Lung microvascular endothelial cell (primary cell): Measurements from ENCODE around the gene TEAD1. TPM values are rescaled to one million over a fixed set of nuclear protein-coding genes. Genes with fewer than 3 reads are reported as not detected.
"Not testable (repeated sequence)": the region's sequence is repeated elsewhere in the genome, so short reads cannot be mapped to it uniquely, and the experiment has no call there.

ENCODE experiments used
- DNase-seq, 2 donors: peaks; one replicate each; pipeline versions ENCODE4 v3.0.0 to v3.0.0-alpha.2; 2010; ENCODE audit warnings: low read depth in 2 of 2
- total RNA-seq: library from RNA; depleted of rRNA; stranded (reverse); fragments of >200 nt; gene quantifications from 2 replicates; pipeline ENCODE4 v1.2.1, GENCODE V29; 2014

The TEAD1 gene
- total RNA-seq, 1 donor from 2014 or later, result 22.8 TPM

- DNase-seq, result no peak
Measured at GRCh38 chr11:12860827-12861226, 186.6 kb downstream of the TEAD1 start.

GRCh38 chr11:12862696-12863469 lies 188.7 kb downstream of the TEAD1 start:
- DNase-seq, result peak; percentile 53 to 88

GRCh38 chr11:12863605-12864121 lies 189.4 kb downstream of the TEAD1 start:
- DNase-seq, result peak in 1 of 2 donors; percentile 70

- DNase-seq, result peak; percentile 97 to 99
Measured at GRCh38 chr11:12864316-12865156, 190.3 kb downstream of the TEAD1 start.

- no peak for DNase-seq
Measured at GRCh38 chr11:12865863-12866595, 191.8 kb downstream of the TEAD1 start.

- no peak for DNase-seq
Measured at GRCh38 chr11:12867531-12867930, 193.3 kb downstream of the TEAD1 start.

- DNase-seq, result peak; percentile 30 to 49
Measured at GRCh38 chr11:12868315-12869073, 194.3 kb downstream of the TEAD1 start.

- no peak for DNase-seq
Measured at GRCh38 chr11:12871241-12871640, 197.0 kb downstream of the TEAD1 start.

- no peak for DNase-seq
Measured at GRCh38 chr11:12871788-12872321, 197.6 kb downstream of the TEAD1 start.

GRCh38 chr11:12876340-12876739 lies 202.1 kb downstream of the TEAD1 start:
- DNase-seq, result no peak

GRCh38 chr11:12876988-12877387 lies 202.8 kb downstream of the TEAD1 start:
- DNase-seq, result no peak

GRCh38 chr11:12877508-12877907 lies 203.3 kb downstream of the TEAD1 start:
- not testable (repeated sequence) for DNase-seq

GRCh38 chr11:12880327-12880726 lies 206.1 kb downstream of the TEAD1 start:
- no peak for DNase-seq

GRCh38 chr11:12882670-12883069 lies 208.4 kb downstream of the TEAD1 start:
- no peak for DNase-seq

- no peak for DNase-seq
Measured at GRCh38 chr11:12884751-12885318, 210.6 kb downstream of the TEAD1 start.

GRCh38 chr11:12885717-12886239 lies 211.6 kb downstream of the TEAD1 start:
- peak in 1 of 2 donors; percentile 43 for DNase-seq

- no peak for DNase-seq
Measured at GRCh38 chr11:12886508-12886907, 212.3 kb downstream of the TEAD1 start.

GRCh38 chr11:12888525-12889158 lies 214.4 kb downstream of the TEAD1 start:
- peak; percentile 92 to 96 for DNase-seq

GRCh38 chr11:12889243-12889642 lies 215.0 kb downstream of the TEAD1 start:
- DNase-seq, result no peak

- DNase-seq, result no peak
Measured at GRCh38 chr11:12890476-12890875, 216.3 kb downstream of the TEAD1 start.
